Cardiac septum (tissue), 1 donor: ENCODE measurements around the gene VEGFA. TPM values are rescaled to one million over a fixed set of nuclear protein-coding genes. Genes with fewer than 3 reads are reported as not detected.
A peak's percentile ranks its signal among the peaks of the same experiment; 100 is the strongest.

Source experiments
- DNase-seq: peaks from one replicate; pipeline ENCODE4 v3.0.0-alpha.2; 2020; ENCODE audit warnings: low spot score
- intact Hi-C: fragments of 100-400 bp; cut with DNase I; formaldehyde crosslinking; loops from one replicate; pipeline ENCODE4 v1.14.0; 2022
- total RNA-seq: library from RNA; stranded (reverse); fragmentation: NEBNext Ultra II Directional; extraction: Animal tissue kit (Norgen Biotek cat#: 25700); gene quantifications from one replicate; pipeline ENCODE4 v1.2.1, GENCODE V29; 2021
- donor health status: DM: no; HTN: no; CAD: no.

The VEGFA gene
- total RNA-seq, 1 donor from 2014 or later = 233 TPM

DNA sequence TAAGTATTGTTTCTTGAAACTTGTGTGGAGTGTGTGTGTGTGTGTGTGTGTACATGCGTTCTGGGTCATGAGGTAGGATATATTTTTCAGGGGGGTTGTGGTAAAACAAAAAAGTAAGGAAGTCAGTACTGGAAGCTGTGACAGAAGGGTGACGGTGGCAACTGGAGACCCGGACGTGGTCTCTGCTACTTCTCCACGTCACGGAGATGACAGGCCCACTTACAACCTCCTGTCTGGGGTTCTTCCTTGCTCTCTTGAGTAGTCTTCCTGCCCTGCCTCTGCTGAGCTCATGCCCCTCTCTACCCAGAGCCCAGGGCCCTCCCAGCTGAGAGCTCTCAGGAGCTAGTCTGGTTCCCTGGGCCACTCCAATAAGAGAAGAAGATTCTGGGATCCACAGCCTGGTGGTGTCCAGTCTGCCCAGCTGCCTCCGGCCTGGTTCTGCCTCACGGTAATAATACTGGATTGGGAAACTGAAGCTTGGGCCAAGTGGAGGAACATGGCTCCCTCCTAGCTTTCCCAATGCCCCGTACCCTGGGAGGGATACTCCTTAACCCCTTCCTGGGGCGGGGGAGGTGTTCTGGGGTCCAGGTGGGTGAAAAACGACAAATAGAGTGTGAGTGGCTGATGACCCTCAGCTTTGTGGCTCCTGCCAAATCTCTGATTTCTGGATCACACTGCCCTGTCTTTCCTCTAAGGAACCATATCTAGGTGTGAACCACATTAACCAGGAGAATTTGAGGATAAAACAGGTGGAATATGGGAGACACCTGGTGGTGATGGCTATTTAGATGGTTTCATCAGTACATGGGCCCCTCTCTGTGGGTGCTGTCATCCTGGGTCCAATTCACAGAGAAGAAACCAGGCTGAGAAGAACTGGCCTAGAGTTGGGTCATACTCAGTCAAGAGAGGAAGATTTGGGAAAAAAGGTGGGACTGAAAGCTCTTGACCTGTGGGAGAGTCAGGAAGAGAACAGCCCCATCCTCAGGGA, 27.2 kb downstream of the VEGFA start:
- intact Hi-C loops = loop anchor here (5.0 kb wide), 1 partner anchor 195 kb away; no protein-coding TSS in a partner anchor
- DNase-seq = no peak

DNA sequence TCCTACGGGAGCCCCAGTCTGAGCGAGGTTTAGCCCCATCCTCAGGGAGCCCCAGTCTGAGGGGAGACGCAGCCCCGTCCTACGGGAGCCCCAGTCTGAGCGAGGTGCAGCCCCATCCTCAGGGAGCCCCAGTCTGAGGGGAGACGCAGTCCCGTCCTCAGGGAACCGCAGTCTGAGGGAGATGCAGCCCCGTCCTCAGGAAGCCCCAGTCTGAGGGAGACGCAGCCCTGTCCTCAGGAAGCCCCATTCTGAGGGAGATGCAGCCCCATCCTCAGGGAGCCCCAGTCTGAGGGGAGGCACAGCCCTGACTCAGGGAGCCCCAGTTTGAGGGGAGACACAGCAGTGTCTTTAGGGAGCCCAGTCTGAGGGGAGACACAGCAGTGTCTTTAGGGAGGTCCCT, 27.9 kb downstream of the VEGFA start:
- intact Hi-C loops = loop anchor here (5.0 kb wide), 1 partner anchor 194 kb away; no protein-coding TSS in a partner anchor
- no peak for DNase-seq

DNA sequence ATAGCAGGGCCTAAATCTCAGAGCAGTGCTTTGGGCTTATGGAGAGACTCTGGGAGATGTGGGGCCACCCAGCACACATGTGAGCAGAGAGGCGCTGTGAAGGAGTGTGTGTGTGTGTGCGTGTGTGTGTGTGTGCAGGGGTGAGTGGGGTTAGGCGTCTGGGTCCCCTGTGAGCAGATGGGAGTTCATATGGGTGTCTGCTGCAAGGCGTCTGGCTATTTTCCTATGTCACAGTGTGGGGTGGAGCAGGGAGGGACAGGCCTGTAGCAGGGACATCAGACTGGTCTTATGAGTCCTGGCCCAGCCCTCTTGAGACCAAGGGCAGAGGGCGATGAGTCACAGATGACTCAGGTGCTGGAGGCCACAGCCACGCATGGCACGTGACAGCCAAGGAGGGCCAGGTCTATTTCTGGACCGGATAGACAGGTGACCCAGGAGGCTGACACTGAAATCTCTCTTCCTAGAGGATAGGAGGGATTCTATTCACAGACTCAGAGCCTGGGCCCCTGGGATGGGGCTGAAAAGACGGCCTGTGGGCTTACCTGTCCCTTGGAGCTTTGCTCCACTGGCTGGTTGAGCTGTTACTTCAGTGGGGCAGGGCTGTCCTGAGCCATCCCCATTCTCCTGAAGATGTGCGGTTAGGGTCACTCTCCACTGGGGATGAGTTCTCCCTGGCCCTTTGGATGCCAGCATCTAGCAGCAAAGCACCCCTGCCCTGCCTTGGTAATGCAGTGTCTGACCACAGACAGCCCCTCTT, 28.9 kb downstream of the VEGFA start:
- intact Hi-C loops = loop anchor here (5.0 kb wide), 1 partner anchor 193 kb away; no protein-coding TSS in a partner anchor
- peak; percentile 92 for DNase-seq

DNA sequence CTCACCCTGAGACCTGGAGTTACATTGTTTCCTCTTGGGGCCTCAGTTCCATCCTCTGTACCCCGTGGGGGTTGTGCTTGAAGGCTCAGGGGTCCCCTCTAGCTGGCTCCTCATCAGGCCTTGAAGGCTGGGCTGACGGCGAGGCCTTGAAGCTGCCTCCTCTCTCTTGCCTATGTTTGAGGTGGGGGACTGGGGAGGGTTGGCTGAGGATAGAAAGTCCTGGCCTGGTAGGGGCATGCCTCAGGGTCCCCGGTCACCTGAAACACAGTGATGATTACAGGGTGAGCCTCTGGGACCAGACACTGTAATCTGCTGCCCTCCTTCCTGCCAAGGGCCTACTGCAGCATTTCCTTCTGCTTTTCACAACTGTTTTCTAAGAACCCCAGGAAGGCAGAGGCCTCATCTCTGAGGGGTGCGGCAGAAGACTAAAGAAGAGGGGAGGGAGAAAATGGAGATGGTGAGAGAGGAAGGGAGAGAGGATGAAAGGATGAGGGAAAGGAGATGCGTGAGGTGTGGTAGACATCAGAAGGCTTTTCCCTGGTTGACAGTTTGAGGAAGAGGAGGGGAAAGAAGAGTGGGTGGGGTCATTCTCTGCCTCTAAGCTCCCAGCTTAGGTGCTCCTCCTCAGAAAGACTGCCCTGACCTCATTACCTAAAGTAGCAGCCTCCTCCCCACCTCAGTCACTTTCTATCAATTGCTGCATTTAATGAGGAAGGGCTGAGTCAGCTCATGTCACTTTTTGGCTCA, 29.7 kb downstream of the VEGFA start:
- intact Hi-C loops = loop anchor here (5.0 kb wide), 1 partner anchor 193 kb away; no protein-coding TSS in a partner anchor
- DNase-seq = no peak

DNA sequence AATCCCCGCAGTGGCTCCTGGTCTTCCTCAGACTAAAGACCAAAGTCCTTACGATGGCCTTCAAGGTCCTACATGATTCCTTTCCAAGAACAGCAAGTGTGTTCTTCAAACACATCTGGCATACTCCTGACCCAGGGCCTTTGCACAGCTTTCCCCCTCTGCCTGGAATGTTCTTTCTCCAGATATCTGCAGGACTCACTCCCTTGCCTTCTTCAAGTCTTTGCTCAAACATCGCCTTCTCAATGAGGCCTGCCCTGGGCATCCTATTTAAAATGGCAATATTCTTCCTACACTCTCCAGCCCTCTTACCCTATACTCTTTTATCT, 30.2 kb downstream of the VEGFA start:
- DNase-seq = no peak
- intact Hi-C loops = no loop called here

DNA sequence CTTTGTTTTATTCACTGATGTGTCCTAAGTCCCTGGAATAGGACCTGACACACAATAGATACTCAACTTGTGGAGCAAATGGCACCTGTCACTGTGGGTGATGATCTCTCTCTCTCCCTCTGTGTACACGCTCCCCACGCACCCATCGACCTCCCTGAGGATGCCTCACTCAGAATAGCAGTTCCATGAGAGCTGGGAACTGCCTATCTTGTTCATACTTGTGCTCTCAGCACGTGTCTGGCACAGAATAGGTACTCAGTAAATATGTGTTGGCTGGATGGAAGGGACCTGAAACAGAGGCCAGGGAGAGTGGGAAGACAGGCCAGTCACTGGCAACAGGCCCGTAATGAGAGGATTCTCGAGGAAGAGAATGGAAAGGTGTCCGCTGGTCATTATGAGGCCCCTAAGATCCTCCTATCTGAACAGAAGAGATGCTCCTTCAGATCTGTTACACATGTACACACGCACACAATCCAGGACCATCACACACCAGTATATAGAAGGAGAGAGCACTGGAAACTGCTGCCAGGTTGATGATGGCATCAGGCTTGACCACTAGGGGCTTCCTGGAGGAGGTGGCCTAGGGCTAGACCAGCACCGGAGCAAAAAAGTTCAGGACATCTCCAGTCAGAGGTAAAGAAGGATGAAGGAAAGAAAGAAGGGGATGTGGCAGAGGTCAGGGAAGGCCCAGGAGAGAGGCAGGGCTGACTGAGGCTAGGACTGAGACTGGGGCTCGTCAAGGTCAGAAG, 30.9 kb downstream of the VEGFA start:
- DNase-seq = no peak
- intact Hi-C loops = no loop called here

DNA sequence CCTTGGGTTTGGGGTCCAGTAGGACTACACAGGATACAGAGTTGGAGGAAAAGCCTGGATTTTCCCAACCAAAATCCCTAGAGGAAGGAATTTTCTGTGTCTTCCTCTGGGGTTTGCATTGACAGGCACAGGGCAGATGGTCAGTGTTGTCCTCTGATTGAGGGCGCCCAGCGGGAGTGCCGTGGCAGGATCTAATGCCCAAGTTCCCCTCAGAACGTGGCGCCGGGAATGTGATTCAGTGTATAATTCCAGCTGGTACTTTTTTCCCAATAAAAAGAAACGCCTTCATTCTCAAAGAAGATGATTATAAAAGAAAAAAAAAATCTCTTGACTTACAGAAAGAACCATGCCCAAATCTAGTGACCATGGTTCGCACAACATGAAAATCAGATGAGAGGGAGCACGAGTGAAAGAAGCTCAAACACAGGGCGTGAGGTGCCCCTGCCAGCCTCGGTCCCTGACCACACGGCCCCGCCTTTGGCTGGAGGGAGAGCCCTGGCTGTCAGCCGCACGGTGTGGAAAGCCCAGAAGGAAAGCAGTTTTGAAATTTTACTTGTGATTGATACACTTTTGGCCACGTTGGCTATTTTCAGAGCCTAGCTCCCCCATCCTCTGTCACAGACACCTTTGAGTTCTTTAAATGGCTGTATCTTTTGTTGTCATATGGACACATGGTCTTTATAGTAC, 31.6 kb downstream of the VEGFA start:
- intact Hi-C loops = no loop called here
- DNase-seq = no peak

DNA sequence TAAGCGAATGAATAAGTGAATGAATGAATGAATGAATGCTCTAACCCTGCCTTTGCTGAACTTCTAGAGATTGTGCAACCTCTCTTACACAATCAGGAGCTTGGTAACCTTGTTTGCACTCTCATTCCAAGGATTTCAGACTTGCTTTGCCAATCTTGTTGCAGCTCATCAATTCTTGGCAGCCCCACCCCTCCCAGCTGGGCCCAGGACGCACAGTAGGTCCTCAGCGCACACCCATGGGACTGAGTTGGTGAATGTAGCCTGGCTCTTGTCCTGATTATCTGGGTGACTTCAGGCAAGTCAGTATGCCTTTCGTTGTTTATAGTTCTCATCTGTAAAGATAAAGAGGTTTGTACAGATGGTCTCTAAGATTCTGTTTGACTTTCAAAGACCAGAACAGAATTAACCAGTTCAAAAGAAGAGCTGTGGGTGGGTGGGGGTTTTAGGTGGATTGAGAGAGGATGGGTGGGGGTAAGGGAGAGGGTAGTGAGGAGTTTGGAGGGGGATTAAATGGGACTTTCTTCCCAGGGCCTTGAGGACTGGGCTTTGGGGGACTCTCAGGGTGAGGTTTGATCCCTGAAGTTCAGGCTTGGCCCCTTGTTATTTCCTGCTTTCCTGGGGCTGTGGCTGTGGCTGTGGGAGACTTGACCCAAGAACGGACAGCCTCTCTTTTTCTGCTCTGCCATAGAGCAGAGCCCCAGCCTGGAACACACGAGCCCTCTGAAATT, 33.2 kb downstream of the VEGFA start:
- no peak for DNase-seq
- intact Hi-C loops = no loop called here

DNA sequence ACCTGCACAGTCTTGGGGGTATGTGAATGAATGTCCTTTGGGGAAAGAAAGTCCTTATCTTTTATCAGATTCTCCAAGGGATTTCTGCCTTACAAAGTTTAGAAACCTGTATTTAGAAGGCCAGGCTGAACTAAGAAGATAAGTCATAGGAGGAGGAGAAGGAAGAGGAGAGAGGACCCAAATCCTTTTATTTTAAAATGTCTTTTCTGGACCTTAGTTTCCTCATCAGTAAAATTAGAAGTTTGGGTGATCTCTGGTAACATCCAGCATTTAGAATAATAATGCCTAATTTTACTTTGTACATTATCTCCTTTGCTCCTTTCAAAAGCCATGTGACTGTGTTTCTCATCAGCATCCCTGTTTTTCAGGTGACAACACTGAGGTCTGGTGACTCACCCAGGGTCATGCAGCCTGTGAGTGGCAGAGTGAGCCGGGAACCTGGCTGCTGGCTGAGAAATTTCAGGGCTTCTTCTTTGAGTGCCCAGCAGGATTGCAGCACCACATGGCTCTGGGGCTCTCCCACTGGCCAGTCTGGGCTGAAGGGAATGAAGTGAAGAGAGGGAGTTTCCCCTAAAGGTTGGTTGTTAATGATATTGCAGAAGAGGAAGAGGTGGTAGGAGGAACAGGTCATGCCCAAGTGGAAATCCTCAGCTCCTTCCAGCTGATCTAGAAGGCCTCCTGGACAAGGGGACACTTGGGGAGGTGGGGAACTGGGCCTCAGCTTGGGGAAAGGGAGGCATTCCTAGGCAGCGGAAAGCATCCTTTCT, 34.0 kb downstream of the VEGFA start:
- intact Hi-C loops = no loop called here
- DNase-seq = no peak

DNA sequence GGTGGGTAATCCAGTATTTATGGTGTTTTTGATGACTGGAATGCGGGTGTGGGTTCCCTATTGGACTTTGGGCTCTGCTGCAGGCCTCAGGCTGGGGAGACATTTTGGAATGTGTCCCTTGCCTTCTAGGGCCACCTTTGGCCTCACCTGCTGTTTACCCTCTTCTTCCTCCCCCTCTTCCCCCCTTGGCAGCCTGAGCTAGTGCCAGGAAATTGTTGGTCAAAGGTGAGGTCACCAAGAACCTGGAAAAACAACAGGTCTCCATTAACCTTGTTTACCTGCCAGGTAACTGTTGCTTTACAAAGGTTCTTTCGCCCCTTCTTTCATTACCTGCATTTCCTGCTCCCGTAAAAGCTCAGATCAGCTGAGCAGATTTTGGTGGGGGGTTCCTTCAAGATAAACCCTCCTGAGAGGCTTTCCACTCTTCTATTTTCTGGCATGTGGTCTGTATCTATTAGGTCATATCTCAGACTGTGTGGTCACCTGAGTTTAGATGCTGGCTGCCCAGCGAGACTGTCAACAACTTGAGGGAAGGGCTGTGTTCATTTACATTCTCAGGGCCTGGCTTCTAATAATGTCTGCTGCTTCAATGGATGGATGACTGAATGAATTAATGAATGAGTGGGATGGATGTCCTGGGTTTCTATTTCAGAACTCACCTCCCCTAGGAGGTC, 34.7 kb downstream of the VEGFA start:
- no peak for DNase-seq
- intact Hi-C loops = no loop called here

DNA sequence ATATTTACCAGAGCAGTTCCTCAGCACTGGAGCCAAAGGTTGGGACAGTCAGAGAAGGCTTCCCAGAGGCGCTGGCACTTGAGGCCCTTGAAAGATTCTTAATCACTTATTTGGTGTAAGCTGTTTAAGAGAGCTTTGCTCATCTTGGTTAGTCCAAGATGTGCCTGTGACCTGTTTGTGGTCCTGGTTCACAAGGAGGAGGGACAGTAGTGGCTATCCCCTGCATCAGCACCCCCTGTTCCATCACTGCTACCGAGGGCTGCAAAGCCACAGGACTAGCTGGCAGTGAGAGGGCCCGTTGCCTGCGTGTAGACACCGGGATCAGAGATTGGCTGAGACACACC, 35.7 kb downstream of the VEGFA start:
- no peak for DNase-seq
- intact Hi-C loops = no loop called here

DNA sequence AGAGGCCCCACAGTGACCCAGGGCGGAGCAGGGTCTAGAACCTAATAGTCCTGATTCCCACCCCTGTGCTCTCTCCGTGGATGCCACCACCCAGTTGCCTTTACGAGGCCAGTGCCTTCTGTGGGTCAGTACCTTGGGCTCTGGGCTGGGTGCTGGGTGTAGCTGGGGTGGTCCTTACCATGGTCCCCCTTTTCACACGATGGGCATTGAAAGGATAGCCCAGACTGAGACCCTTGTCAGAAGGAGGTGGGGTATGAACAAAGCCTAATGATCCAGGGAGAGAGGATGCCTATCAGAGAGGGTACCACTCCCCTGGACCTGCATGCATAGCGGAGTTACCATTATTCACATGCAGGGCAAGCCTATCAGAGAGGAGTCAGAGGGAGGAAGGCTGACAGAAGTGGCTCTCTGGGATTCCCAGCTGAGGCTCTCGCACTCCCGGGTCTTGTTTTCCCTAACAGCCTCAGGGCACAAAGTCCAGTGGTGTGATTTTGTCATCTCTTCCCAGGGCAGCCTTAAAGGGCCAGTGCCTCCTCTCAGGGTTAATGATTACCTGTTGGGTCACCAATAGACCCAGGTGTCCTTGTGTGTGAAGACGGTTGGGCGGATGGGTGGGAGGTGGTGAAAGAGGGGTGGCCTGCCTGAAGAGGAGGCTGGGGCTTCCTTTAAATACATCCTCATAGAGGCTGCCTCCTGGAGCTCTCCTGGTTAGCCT, 36.2 kb downstream of the VEGFA start:
- intact Hi-C loops = no loop called here
- no peak for DNase-seq

DNA sequence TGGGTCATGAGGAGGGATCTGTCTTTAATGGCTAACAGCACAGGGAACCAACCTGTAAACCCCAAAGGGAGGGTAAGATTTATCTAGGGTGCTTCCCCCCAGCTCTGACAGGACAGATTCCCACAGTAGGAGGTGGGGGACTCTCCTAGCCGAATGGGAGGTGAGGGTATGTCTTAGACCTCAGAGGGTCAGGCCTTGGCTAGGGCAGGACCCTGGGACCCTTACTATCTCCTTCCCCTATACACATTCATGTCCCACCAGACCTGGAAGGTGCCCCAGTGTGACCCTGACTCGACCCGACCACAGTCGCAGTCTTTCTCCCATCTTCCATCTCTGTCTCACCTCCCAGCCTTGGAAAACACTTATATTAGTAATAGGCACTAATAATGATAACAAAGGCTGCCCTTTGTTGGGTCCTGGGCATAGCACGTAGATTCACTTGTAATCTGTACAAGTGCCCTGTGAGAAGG, 36.8 kb downstream of the VEGFA start:
- intact Hi-C loops = no loop called here
- no peak for DNase-seq

DNA sequence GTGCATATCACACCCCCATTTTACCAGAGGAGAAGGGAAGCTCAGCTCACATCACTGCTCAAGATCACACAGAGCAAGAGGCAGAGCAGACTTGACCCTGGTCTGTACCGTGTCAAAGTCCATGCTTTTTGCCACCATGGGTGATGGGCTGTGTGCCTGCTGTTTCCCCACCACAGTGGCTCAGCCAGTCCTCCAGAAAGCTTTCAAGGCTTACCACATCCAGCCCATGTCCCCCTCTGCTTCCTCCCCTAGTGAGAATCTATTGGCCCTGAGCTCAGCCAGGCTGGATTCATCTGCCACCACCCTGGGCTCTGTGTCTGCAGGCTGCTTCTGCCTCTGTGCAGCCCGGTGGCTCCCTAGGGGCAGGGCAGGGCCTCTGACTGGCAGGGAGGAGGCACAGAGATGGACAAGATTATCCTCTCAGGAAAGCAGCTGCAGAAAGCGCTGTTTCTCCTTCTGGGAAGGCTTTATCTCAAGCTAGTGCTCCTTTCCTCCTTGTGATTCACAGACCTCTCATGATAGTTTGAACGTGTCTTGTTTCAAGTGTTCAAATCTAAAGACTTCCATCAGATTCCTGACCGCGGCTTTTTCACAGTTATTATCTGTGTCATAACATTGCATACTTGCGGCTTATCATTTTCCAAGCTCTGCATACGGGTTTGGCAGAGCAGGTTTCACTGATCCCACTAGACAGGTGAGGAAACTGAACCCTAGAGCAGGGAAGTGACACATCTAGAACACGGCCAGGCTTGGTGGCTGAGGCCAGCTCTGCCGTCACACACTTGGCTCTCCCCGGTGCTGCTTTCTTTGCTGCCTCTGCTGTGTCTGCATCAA, 37.4 kb downstream of the VEGFA start:
- no peak for DNase-seq
- intact Hi-C loops = no loop called here

DNA sequence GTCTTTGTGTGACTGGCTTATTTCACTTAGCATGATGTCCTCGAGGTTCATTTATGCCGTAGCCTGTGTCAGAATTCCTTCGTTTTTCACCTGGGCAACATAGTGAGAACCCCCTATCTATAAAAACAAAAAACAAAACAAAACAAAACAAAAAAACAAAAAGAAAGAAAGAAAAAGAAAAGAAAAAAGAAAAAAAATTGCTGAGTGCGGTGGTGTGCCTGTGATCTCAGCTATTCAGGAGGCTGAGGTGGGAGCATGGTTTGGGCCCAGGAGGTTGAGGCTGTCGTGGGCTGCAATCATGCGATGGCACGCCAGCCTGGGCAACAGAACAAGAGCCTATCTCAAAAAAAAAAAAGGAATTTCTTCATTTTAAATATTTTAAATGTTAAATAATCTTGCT, 38.4 kb downstream of the VEGFA start:
- no peak for DNase-seq
- intact Hi-C loops = no loop called here
